GM23248 (cell line): ENCODE measurements around the gene GLCCI1. TPM values are rescaled to one million over a fixed set of nuclear protein-coding genes. Genes with fewer than 3 reads are reported as not detected.

Experiments used
- DNase-seq: peaks from one replicate; pipeline ENCODE4 v3.0.0-alpha.2; 2015
- H2AFZ ChIP-seq: fragments of 200-600 bp; sonication (generic); 2 replicates; pipeline ENCODE4 v1.6.1; 2016; ENCODE audit warnings: antibody characterized with exemption
- H3F3A ChIP-seq: fragments of 200-600 bp; sonication (generic); 2 replicates; pipeline ENCODE4 v1.6.1; 2016; ENCODE audit warnings: mild to moderate bottlenecking, antibody characterized with exemption, mixed run types; ENCODE audit not compliant: insufficient read depth
- H3K27ac ChIP-seq: fragments of 200-600 bp; sonication (generic); 2 replicates; pipeline ENCODE4 v1.5.1; 2016; ENCODE audit warnings: mild to moderate bottlenecking
- H3K27me3 ChIP-seq: fragments of 200-600 bp; sonication (generic); replicated peaks from 2 replicates; pipeline ENCODE4 v1.6.1; 2016; ENCODE audit warnings: mild to moderate bottlenecking; ENCODE audit not compliant: insufficient read depth
- H3K36me3 ChIP-seq: fragments of 200-600 bp; sonication (generic); 2 replicates; pipeline ENCODE4 v1.6.1; 2016; ENCODE audit warnings: low read depth, mild to moderate bottlenecking
- H3K4me1 ChIP-seq: fragments of 200-600 bp; sonication (generic); 2 replicates; pipeline ENCODE4 v1.6.1; 2016; ENCODE audit warnings: mild to moderate bottlenecking; ENCODE audit not compliant: insufficient read depth
- H3K4me2 ChIP-seq: fragments of 200-600 bp; sonication (generic); one replicate; pipeline ENCODE4 v1.6.1; 2016; ENCODE audit warnings: mild to moderate bottlenecking; ENCODE audit not compliant: unreplicated experiment
- H3K4me3 ChIP-seq: fragments of 200-600 bp; sonication (generic); 2 replicates; pipeline ENCODE4 v1.5.1; 2016; ENCODE audit warnings: mild to moderate bottlenecking
- H3K79me2 ChIP-seq: fragments of 200-600 bp; sonication (generic); 2 replicates; pipeline ENCODE4 v1.6.1; 2016; ENCODE audit warnings: mild to moderate bottlenecking; ENCODE audit not compliant: insufficient read depth
- H3K9ac ChIP-seq: fragments of 200-600 bp; sonication (generic); 2 replicates; pipeline ENCODE4 v1.6.1; 2016; ENCODE audit warnings: mild to moderate bottlenecking
- H3K9me2 ChIP-seq: fragments of 200-600 bp; sonication (generic); 2 replicates; pipeline ENCODE4 v1.6.1; 2016; ENCODE audit warnings: mixed run types, mild to moderate bottlenecking, moderate library complexity; ENCODE audit not compliant: insufficient read depth
- H3K9me3 ChIP-seq: fragments of 200-600 bp; sonication (generic); one replicate; pipeline ENCODE4 v1.6.1; 2017; ENCODE audit warnings: low read depth
- H4K20me1 ChIP-seq: fragments of 200-600 bp; sonication (generic); 2 replicates; pipeline ENCODE4 v1.6.0; 2016; ENCODE audit not compliant: insufficient read depth
- EZH2 ChIP-seq: fragments of 200-600 bp; sonication (generic); IDR thresholded peaks from 2 replicates; pipeline ENCODE4 v1.6.1; 2018; ENCODE audit warnings: antibody characterized with exemption, mild to moderate bottlenecking; ENCODE audit not compliant: insufficient read depth, poor library complexity, severe bottlenecking
- EZH2phosphoT487 ChIP-seq: fragments of 200-600 bp; sonication (generic); IDR thresholded peaks from 2 replicates; pipeline ENCODE4 v1.6.1; 2018; ENCODE audit warnings: antibody characterized with exemption, moderate library complexity, mild to moderate bottlenecking, low read depth; ENCODE audit not compliant: insufficient read depth
- WGBS, 2 experiments: methylation state at CpG; one replicate each; pipeline ENCODE4 v1.1.6; 2015 to 2017; ENCODE audit warnings: low lambda C conversion rate in 2 of 2, low coverage in 1 of 2; ENCODE audit errors: missing lambda C conversion rate in 2 of 2; 5-methylcytosine and 5-hydroxymethylcytosine counted together
- in situ Hi-C: fragments of 300-500 bp; cut with MboI; formaldehyde crosslinking; loops from 2 replicates; pipeline ENCODE4 v1.15.0; 2020
- polyA plus RNA-seq: library from polyadenylated mRNA; unstranded; fragments of >200 nt; fragmentation: Nextera tagmentation; extraction: Ambion mirVana; gene quantifications from 2 replicates; pipeline ENCODE4 v1.2.1, GENCODE V29; 2016
- total RNA-seq: library from RNA; depleted of rRNA; stranded (reverse); fragments of >200 nt; shearing (Covaris generic); gene quantifications from 2 replicates; pipeline ENCODE4 v1.2.3, GENCODE V29; 2014

Gene GLCCI1
- total and polyA plus RNA-seq, 2 experiments from 2014 or later: 2.5 to 3.0 TPM

DNA sequence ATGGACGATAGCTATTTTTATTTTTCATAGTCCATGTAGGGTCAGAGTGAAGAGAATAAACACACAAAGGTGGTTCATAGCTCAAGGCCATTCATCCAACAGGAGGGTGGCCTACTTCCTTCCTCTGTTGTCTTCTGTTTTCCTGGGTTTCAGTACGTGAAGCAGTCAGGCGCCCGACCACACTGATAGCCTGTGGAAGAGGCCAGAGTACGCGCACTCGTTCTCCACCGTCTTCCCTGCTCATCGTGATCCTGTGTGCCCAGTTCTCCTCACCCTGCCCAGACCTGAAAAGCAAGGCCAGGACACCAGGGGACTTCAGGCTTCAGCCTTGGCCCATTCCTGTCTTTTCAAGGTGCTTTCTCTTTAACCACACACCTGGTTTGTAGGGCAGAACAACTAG is 134.7 kb downstream of the GLCCI1 start:
- no peaks in the 10 kb centered on the region for H3K79me2 ChIP-seq
- H4K20me1 ChIP-seq: no peaks in the 10 kb centered on the region
- TF ChIP-seq EZH2: no peak
- no peak for TF ChIP-seq EZH2phosphoT487
- WGBS, 2 experiments: 70 to 72% methylated on average over 9 of the region's 9 CpGs
- H3K27me3 ChIP-seq: 0 out of 2 replicates have a peak, but pooled peaks cover 3% of the 10 kb centered on the region
- H3K4me2 ChIP-seq: no peak overlapping the region
- no peak overlapping the region for H3K27ac ChIP-seq
- H3K4me1 ChIP-seq: no peaks in the 10 kb centered on the region
- no peak overlapping the region for H2AFZ ChIP-seq
- H3F3A ChIP-seq: no peaks in the 10 kb centered on the region
- no peak overlapping the region for H3K4me3 ChIP-seq
- H3K9me2 ChIP-seq: no peaks in the 10 kb centered on the region
- in situ Hi-C loops: no loop called here
- H3K36me3 ChIP-seq: no peaks in the 10 kb centered on the region
- no peak for DNase-seq
- H3K9ac ChIP-seq: no peak overlapping the region
- H3K9me3 ChIP-seq: no peaks in the 10 kb centered on the region

DNA sequence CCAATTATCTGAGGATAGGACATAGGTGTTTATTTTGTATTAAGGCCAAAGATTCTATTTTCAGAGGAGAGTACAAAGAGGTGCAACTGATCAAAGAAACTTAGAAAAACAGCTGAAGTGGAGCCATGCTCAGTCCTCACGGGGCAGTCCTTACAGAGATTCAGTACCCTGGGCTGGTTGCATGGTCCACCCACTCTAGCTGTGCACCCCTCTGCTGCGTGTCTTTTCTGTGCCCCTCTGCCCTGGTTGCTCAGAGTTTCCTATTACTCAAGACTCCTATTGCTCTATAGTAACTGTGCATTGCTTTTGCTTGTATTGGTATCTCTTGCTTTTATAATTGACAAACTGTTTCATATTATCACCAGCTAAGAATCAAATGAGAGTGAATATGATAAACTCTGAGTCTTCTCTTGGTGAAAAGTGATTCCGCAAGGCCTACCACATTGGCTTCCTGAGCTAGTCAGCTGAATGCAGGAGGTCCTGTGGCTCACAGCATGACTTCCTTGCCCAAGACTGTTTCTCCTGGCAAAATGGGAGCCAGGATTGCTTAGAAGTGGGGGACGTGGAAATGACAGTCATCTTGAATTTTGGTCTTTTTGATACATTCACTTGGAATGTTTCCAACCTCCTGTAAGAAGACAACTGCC is 137.0 kb downstream of the GLCCI1 start:
- H3K4me2 ChIP-seq: no peak overlapping the region
- H3K9me3 ChIP-seq: no peaks in the 10 kb centered on the region
- WGBS, 2 experiments: 40 to 44% methylated on average over 4 of the region's 4 CpGs
- no peak overlapping the region for H3K9ac ChIP-seq
- H2AFZ ChIP-seq: no peak overlapping the region
- no peaks in the 10 kb centered on the region for H3K4me1 ChIP-seq
- H3K27ac ChIP-seq: no peak overlapping the region
- H4K20me1 ChIP-seq: no peaks in the 10 kb centered on the region
- H3F3A ChIP-seq: no peaks in the 10 kb centered on the region; the same call in 1 of the 2 replicates
- no peaks in the 10 kb centered on the region for H3K36me3 ChIP-seq
- in situ Hi-C loops: no loop called here
- H3K79me2 ChIP-seq: no peaks in the 10 kb centered on the region
- TF ChIP-seq EZH2 (no peak), EZH2phosphoT487 (no peak)
- no peak overlapping the region for H3K4me3 ChIP-seq
- no peaks in the 10 kb centered on the region for H3K9me2 ChIP-seq
- DNase-seq: no peak
- 0 out of 2 replicates have a peak, but pooled peaks cover 3% of the 10 kb centered on the region for H3K27me3 ChIP-seq

DNA sequence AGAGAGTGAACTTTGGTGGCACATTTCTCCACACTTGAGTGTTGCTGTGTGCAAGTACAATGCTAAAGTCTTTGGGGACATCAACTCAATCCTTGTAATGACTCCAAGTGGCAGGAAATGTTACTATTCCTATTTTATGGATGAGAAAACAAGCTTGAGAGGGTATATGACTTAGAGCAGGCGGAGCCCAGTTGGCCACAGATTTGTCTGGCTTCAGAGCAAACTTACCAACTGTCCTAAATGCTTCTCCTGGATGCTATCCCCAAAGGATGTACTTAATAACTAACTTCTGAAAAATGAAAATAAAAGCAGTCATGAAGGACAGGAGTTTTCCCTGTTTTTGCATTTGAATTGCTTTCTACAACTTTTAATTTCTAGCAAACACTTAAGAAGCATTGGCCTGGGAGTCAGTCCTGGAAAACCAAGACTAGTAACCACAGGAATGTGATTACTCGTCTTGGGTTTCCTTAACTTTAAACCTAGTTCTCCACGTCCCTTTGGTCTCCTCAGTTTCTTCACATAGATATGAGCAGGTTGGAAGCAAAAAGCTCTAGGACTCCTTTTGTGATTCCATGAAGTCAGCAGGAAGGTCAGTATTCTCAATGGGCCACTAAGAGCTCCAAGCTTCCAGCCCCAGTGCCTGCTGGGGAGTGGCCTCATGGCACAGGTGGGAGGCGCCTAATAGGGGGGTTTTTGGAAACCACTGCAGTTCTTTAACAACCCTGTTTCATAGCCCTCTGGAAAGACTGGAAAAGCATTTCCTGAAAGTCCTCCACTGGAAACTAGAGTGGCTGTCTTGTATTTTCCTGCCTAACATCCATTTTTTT is 140.8 kb downstream of the GLCCI1 start:
- H2AFZ ChIP-seq: no peak overlapping the region
- in situ Hi-C loops: no loop called here
- no peaks in the 10 kb centered on the region for H3K9me2 ChIP-seq
- TF ChIP-seq EZH2 (no peak), EZH2phosphoT487 (no peak)
- H3K4me1 ChIP-seq: no peaks in the 10 kb centered on the region
- no peaks in the 10 kb centered on the region for H3K27me3 ChIP-seq
- H3K27ac ChIP-seq: no peak overlapping the region
- H4K20me1 ChIP-seq: no peaks in the 10 kb centered on the region
- no peaks in the 10 kb centered on the region; the same call in 1 of the 2 replicates for H3F3A ChIP-seq
- H3K79me2 ChIP-seq: no peaks in the 10 kb centered on the region
- peak; percentile 42 for DNase-seq
- no peaks in the 10 kb centered on the region for H3K36me3 ChIP-seq
- no peak overlapping the region for H3K4me3 ChIP-seq
- H3K4me2 ChIP-seq: no peak overlapping the region
- H3K9ac ChIP-seq: no peak overlapping the region
- H3K9me3 ChIP-seq: no peaks in the 10 kb centered on the region
- 17 to 32% methylated on average over 4 of the region's 4 CpGs for WGBS, 2 experiments

DNA sequence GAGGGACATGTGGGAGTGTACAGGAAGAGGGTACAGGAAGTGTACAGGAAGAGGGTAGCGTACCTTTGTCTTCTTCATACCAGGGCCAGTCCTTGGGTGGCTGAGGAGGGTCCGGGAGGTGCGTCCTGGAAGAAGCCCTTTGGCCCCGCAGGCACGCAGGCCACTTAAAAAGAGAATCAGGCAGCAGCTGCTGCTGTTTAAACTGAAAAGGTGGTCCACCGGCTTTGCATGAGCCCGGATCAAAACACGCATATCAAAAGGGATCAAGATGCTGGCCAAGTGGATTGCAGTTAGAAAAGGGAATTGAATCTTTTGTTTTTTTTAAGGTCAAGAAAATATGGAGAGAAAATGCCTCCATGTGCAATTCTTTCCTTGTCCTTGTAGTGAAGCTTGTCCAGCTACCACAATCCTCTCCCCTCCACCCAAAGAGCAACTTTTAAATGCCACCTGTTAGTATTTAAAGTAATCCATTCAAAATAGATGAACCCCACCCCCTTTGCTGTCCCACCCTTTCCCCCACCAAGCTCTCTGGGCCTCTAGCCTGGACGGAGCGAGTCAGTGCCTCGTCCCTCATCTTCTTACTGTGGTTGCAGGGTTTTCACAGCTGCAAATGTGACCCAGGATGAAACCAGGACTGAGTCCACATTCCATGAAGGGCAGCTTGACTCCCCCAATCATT is 142.8 kb downstream of the GLCCI1 start:
- Histone ChIP-seq H2AFZ (no peak overlapping the region), H3K27ac (no peak overlapping the region), H4K20me1 (no peaks in the 10 kb centered on the region), H3K36me3 (no peaks in the 10 kb centered on the region), H3F3A (no peaks in the 10 kb centered on the region; the same call in 1 of the 2 replicates), H3K4me2 (no peak overlapping the region), H3K27me3 (no peaks in the 10 kb centered on the region), H3K9ac (no peak overlapping the region), H3K79me2 (no peaks in the 10 kb centered on the region), H3K9me2 (no peaks in the 10 kb centered on the region), H3K4me1 (no peaks in the 10 kb centered on the region), H3K4me3 (no peak overlapping the region), H3K9me3 (no peaks in the 10 kb centered on the region)
- in situ Hi-C loops: no loop called here
- no peak for TF ChIP-seq EZH2
- no peak for TF ChIP-seq EZH2phosphoT487
- DNase-seq: no peak
- 45 to 60% methylated on average over 11 of the region's 11 CpGs for WGBS, 2 experiments
